Endodermal cell (in vitro differentiated cells): ENCODE results near the gene GNAI3. TPM values are rescaled to one million over a fixed set of nuclear protein-coding genes. Genes with fewer than 3 reads are reported as not detected.

Source experiments
- DNase-seq: peaks from one replicate; pipeline ENCODE4 v3.0.0-alpha.2; 2017
- H3K27ac ChIP-seq: 2 replicates; pipeline ENCODE4 v1.5.1; 2013; ENCODE audit warnings: mild to moderate bottlenecking, low read depth, low read length, moderate library complexity
- H3K27me3 ChIP-seq: 2 replicates; pipeline ENCODE4 v1.6.1; 2013; ENCODE audit warnings: mild to moderate bottlenecking, low read length, moderate library complexity; ENCODE audit not compliant: insufficient read depth, control insufficient read depth, poor library complexity, severe bottlenecking
- H3K36me3 ChIP-seq: 2 replicates; pipeline ENCODE4 v1.7.0; 2013; ENCODE audit warnings: mild to moderate bottlenecking, low read length, moderate library complexity; ENCODE audit not compliant: control insufficient read depth, insufficient read depth
- H3K4me1 ChIP-seq: one replicate; pipeline ENCODE4 v1.7.0; 2013; ENCODE audit warnings: low read length; ENCODE audit not compliant: control insufficient read depth, insufficient read depth
- H3K4me3 ChIP-seq: 2 replicates; pipeline ENCODE4 v1.5.1; 2013; ENCODE audit warnings: mild to moderate bottlenecking, low read length, moderate library complexity
- H3K9ac ChIP-seq: 2 replicates; pipeline ENCODE4 v1.6.1; 2013; ENCODE audit warnings: mild to moderate bottlenecking, low read length, moderate library complexity; ENCODE audit not compliant: poor library complexity, severe bottlenecking; ENCODE audit errors: extremely low read depth
- H3K9me3 ChIP-seq: 2 replicates; pipeline ENCODE4 v1.6.1; 2013; ENCODE audit warnings: mild to moderate bottlenecking, low read length, moderate library complexity; ENCODE audit not compliant: control insufficient read depth
- H3K27ac Mint-ChIP-seq: 2 replicates; pipeline ENCODE4 v1.8.0; 2020; ENCODE audit warnings: mixed read lengths
- H3K27me3 Mint-ChIP-seq: 2 replicates; pipeline ENCODE4 v1.8.0; 2021; ENCODE audit warnings: mild to moderate bottlenecking, mixed read lengths; ENCODE audit not compliant: insufficient read depth
- H3K36me3 Mint-ChIP-seq: 2 replicates; pipeline ENCODE4 v1.8.0; 2020; ENCODE audit warnings: low read depth, mixed read lengths
- H3K4me1 Mint-ChIP-seq: 2 replicates; pipeline ENCODE4 v1.8.0; 2020; ENCODE audit warnings: mixed read lengths
- H3K4me3 Mint-ChIP-seq: 2 replicates; pipeline ENCODE4 v1.8.0; 2020; ENCODE audit warnings: mild to moderate bottlenecking, moderate library complexity, mixed read lengths
- H3K9me3 Mint-ChIP-seq: 2 replicates; pipeline ENCODE4 v1.8.0; 2020; ENCODE audit warnings: mild to moderate bottlenecking, mixed read lengths
- CTCF ChIP-seq: fragments of 200-600 bp; sonication (generic); conservative IDR thresholded peaks from 2 replicates; pipeline ENCODE4 v1.5.0; 2021; ENCODE audit warnings: antibody characterized with exemption, mild to moderate bottlenecking
- WGBS, 2 experiments: methylation state at CpG; one replicate each; pipeline versions ENCODE4 v1.1.5 to v1.1.7; 2013; ENCODE audit warnings: missing lambda C conversion rate in 2 of 2, mixed read lengths in 1 of 2; ENCODE audit not compliant: insufficient coverage in 1 of 2, insufficient read length in 1 of 2; 5-methylcytosine and 5-hydroxymethylcytosine counted together
- total RNA-seq, 2 donors: library from RNA; stranded (reverse); fragmentation: NEBNext Ultra II Directional in 1 of 2; extraction: Animal tissue kit (Norgen Biotek cat#: 25700) in 1 of 2; gene quantifications; 2 replicates in 1 of 2; 3 replicates in 1 of 2; pipeline ENCODE4 v1.2.1, GENCODE V29; 2021

Gene GNAI3
- total RNA-seq, 2 donors from 2014 or later = 10.1 to 10.9 TPM

- peaks cover 58% of the 10 kb centered on the region for H3K36me3 Mint-ChIP-seq
- H3K4me1 ChIP-seq = no peaks in the 10 kb centered on the region
- no peaks in the 10 kb centered on the region for H3K4me1 Mint-ChIP-seq
- no peaks in the 10 kb centered on the region for H3K9me3 ChIP-seq
- H3K4me3 Mint-ChIP-seq = no peak overlapping the region
- no peak for TF ChIP-seq CTCF
- H3K9ac ChIP-seq = no peak overlapping the region
- H3K27ac ChIP-seq = no peak overlapping the region
- H3K4me3 ChIP-seq = no peak overlapping the region
- no peaks in the 10 kb centered on the region for H3K27me3 Mint-ChIP-seq
- no peak overlapping the region for H3K27ac Mint-ChIP-seq
- 91 to 92% methylated on average over 3 of the region's 3 CpGs for WGBS, 2 experiments
- peaks cover 87% of the 10 kb centered on the region for H3K36me3 ChIP-seq
- DNase-seq = no peak
- no peaks in the 10 kb centered on the region for H3K9me3 Mint-ChIP-seq
- H3K27me3 ChIP-seq = no peaks in the 10 kb centered on the region
Observed at GRCh38 chr1:109589177-109589576, 40.8 kb downstream of the GNAI3 start.

- no peak overlapping the region for H3K27ac ChIP-seq
- no peaks in the 10 kb centered on the region for H3K27me3 ChIP-seq
- peaks cover 86% of the 10 kb centered on the region for H3K36me3 ChIP-seq
- peaks cover 57% of the 10 kb centered on the region for H3K36me3 Mint-ChIP-seq
- H3K9me3 Mint-ChIP-seq = no peaks in the 10 kb centered on the region
- H3K4me3 Mint-ChIP-seq = no peak overlapping the region
- H3K27ac Mint-ChIP-seq = no peak overlapping the region
- no peak for DNase-seq
- H3K4me3 ChIP-seq = no peak overlapping the region
- no peak overlapping the region for H3K9ac ChIP-seq
- H3K4me1 ChIP-seq = no peaks in the 10 kb centered on the region
- H3K9me3 ChIP-seq = no peaks in the 10 kb centered on the region
- no peaks in the 10 kb centered on the region for H3K4me1 Mint-ChIP-seq
- no peak for TF ChIP-seq CTCF
- no peaks in the 10 kb centered on the region for H3K27me3 Mint-ChIP-seq
Observed at GRCh38 chr1:109589679-109590078, 41.3 kb downstream of the GNAI3 start.

- no peak overlapping the region for H3K4me3 Mint-ChIP-seq
- Histone ChIP-seq H3K9me3 (no peaks in the 10 kb centered on the region), H3K27me3 (no peaks in the 10 kb centered on the region), H3K4me3 (no peak overlapping the region), H3K36me3 (peaks cover 83% of the 10 kb centered on the region), H3K27ac (no peak overlapping the region), H3K9ac (no peak overlapping the region), H3K4me1 (no peaks in the 10 kb centered on the region)
- no peak for TF ChIP-seq CTCF
- no peaks in the 10 kb centered on the region for H3K9me3 Mint-ChIP-seq
- DNase-seq = no peak
- no peaks in the 10 kb centered on the region for H3K4me1 Mint-ChIP-seq
- no peak overlapping the region for H3K27ac Mint-ChIP-seq
- H3K36me3 Mint-ChIP-seq = peaks cover 50% of the 10 kb centered on the region
- H3K27me3 Mint-ChIP-seq = no peaks in the 10 kb centered on the region
Observed at GRCh38 chr1:109592916-109593315, 44.5 kb downstream of the GNAI3 start.
